ENCODE data around the gene HDAC5. TPM values are rescaled to one million over a fixed set of nuclear protein-coding genes. Genes with fewer than 3 reads are reported as not detected.

HDAC5 gene
- total and polyA plus RNA-seq, 2 of the 8 experiments (the other 6 are each of a cell fraction or from before 2014, with no cell fraction given) = 48.5 to 54.4 TPM

DNA sequence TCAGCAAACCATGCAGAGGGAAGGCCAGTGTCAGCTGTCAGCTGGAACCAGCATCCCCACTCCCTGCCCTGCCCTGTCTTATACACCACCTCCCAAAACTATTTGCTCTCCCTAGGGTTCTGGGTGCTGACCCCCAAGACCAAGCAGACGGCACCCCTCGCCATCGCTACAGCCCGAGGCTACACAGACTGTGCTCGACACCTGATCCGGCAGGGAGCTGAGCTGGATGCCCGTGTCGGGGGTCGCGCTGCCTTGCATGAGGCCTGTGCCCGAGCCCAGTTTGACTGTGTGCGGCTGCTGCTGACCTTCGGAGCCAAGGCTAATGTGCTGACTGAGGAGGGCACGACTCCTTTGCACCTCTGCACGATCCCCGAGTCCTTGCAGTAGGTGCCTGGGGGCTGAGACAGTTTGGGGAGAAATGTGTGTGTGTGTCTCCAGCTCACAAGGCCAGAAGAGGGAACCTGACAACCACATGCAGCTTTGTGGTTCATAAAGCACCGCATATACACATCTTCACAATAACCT, 48.6 kb upstream of the HDAC5 start:
- no peak overlapping the region for H2BK120ac ChIP-seq (replicated peaks; ENCODE audit: low read depth, low read length)
- no peak overlapping the region for H3K18ac ChIP-seq (ENCODE audit: extremely low read depth, low read length)
- H3K23me2 ChIP-seq (ENCODE audit: low read depth, low read length) = no peaks in the 10 kb centered on the region
- no peak overlapping the region for H3K14ac ChIP-seq (ENCODE audit: insufficient read length)
- H3K27ac ChIP-seq (ENCODE audit: low read depth, low read length) = no peak overlapping the region
- H3K79me2 ChIP-seq (ENCODE audit: control insufficient read depth in 1 of 2, insufficient read depth in 2 of 2, low read length in 2 of 2) = no peaks in the 10 kb centered on the region
- H4K8ac ChIP-seq (ENCODE audit: extremely low read depth, insufficient read depth, low read length) = no peak overlapping the region
- CTCF ChIA-PET (ENCODE audit: partially characterized antibody) = interaction anchor here (0.9 to 8.1 kb wide), 13 partner anchors 12 to 182 kb away, joined by 3 to 61 read pairs (median 5); partner anchors contain the start of gene TMUB2
- 92% methylated on average over 17 of the region's 17 CpGs; no CpG with 5 or more reads in 1 of the 2 experiments for WGBS, 2 experiments (ENCODE audit: extremely low coverage in 1 of 2, insufficient coverage in 1 of 2, insufficient read length in 1 of 2, insufficient replicate concordance in 2 of 2, low coverage in 1 of 2, low lambda C conversion rate in 2 of 2, missing lambda C conversion rate in 1 of 2)
- no peak overlapping the region for H3K56ac ChIP-seq (replicated peaks; ENCODE audit: insufficient read length, low read depth, low read length)
- no peak overlapping the region for H2AFZ ChIP-seq (ENCODE audit: low read length)
- POLR2A ChIA-PET (ENCODE audit: partially characterized antibody) = interaction anchor here (0.6 to 8.7 kb wide), 14 partner anchors 8 to 292 kb away, joined by 3 to 84 read pairs (median 4); partner anchors contain the start of genes HDAC5, LSM12 and TMUB2
- H4K91ac ChIP-seq (replicated peaks; ENCODE audit: insufficient read length, low read length) = no peak overlapping the region
- H3K4me1 ChIP-seq (replicated peaks in 1 of 4; ENCODE audit: control insufficient read depth in 3 of 4, insufficient read depth in 4 of 4, low read length in 3 of 4) = peaks cover 0 to 15% (median 8%) of the 10 kb centered on the region in 4 experiments; a peak in 5 of 7 replicates
- H4K5ac ChIP-seq (ENCODE audit: insufficient read length, low read depth, low read length) = no peak overlapping the region
- no peak overlapping the region for H3K23ac ChIP-seq (ENCODE audit: insufficient read length)
- no peaks in the 10 kb centered on the region for H3K9me3 ChIP-seq (ENCODE audit: insufficient read depth in 2 of 2, low read depth in 1 of 2, low read length in 1 of 2)
- H3K4me2 ChIP-seq (ENCODE audit: insufficient read depth in 1 of 2, low read depth in 2 of 2, low read length in 2 of 2) = no peak overlapping the region
- no peak overlapping the region for H3K9ac ChIP-seq (replicated peaks in 1 of 4; ENCODE audit: extremely low read depth in 1 of 4, low read depth in 3 of 4, low read length in 3 of 4)
- peaks cover 0 to 1% of the 10 kb centered on the region in 2 experiments for H4K20me1 ChIP-seq (replicated peaks in 1 of 2; ENCODE audit: control insufficient read depth in 1 of 2, insufficient read depth in 2 of 2, low read length in 2 of 2)
- FAIRE-seq = no peak
- no peak for DNase-seq (ENCODE audit: low read depth in 1 of 2, low spot score in 2 of 2)
- no peak overlapping the region for H2AK5ac ChIP-seq (ENCODE audit: low read depth, low read length)
- peaks cover 0 to 8% (median 3%) of the 10 kb centered on the region in 4 experiments; a peak in 4 of 8 replicates for H3K36me3 ChIP-seq (ENCODE audit: control insufficient read depth in 2 of 4, insufficient read depth in 4 of 4, low read length in 3 of 4)
- peak overlapping the region; percentile 49; the same call in 1 of the 2 replicates for H2BK5ac ChIP-seq (ENCODE audit: low read depth, low read length)
- TF ChIP-seq, protein P1, sequence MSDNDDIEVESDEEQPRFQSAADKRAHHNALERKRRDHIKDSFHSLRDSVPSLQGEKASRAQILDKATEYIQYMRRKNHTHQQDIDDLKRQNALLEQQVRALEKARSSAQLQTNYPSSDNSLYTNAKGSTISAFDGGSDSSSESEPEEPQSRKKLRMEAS (IDR thresholded peaks at IDR 0.05) = 0 out of 2 replicates have a peak, but pooled peaks have one; percentile 3
- TF ChIP-seq KDM1A (IDR thresholded peaks at IDR 0.05; ENCODE audit: borderline replicate concordance, low read length) (no peak), HDAC2 (IDR thresholded peaks at IDR 0.05; ENCODE audit: borderline replicate concordance in 1 of 2, low read depth in 2 of 2, low read length in 2 of 2) (no peak)
- H2BK12ac ChIP-seq (ENCODE audit: low read depth, low read length) = no peak overlapping the region
- no peaks in the 10 kb centered on the region for H3K27me3 ChIP-seq (replicated peaks in 1 of 4; ENCODE audit: control insufficient read depth in 3 of 4, extremely low read depth in 1 of 4, insufficient read depth in 3 of 4, low read length in 3 of 4)
- no peak overlapping the region for H2BK20ac ChIP-seq (ENCODE audit: low read length)
- no peak overlapping the region for H3K4me3 ChIP-seq (ENCODE audit: extremely low read depth in 1 of 4, insufficient read depth in 2 of 4, low read depth in 3 of 4, low read length in 4 of 4)
- no peaks in the 10 kb centered on the region for H3K79me1 ChIP-seq (ENCODE audit: low read depth, low read length)
- peak overlapping the region; percentile 53 for H3K4ac ChIP-seq (replicated peaks; ENCODE audit: insufficient read length, low read depth, low read length)
- no peak overlapping the region for H2BK15ac ChIP-seq (ENCODE audit: low read length)

Data from H1 (cell line).